ENCODE data around the gene COL5A1.

The COL5A1 gene

GRCh38 chr9:134776080-134776796 lies 134.6 kb downstream of the COL5A1 start:
- in situ Hi-C loops (cut with HindIII; ENCODE audit: low sequenced_read_pairs) = loop anchor here (10.0 kb wide), 1 partner anchor 321 kb away; no protein-coding TSS in a partner anchor
- TF ChIP-seq CTCF (IDR thresholded peaks at IDR 0.05; ENCODE audit: low read depth, low read length, missing control alignments) = no peak
- DNase-seq (ENCODE audit: low read depth) = no peak
- no peak overlapping the region for H3K4me3 ChIP-seq (ENCODE audit: low read depth, low read length)

GRCh38 chr9:134777153-134777552 lies 135.6 kb downstream of the COL5A1 start:
- TF ChIP-seq CTCF (IDR thresholded peaks at IDR 0.05; ENCODE audit: low read depth, low read length, missing control alignments) = no peak
- no peak for DNase-seq (ENCODE audit: low read depth)
- no peak overlapping the region for H3K4me3 ChIP-seq (ENCODE audit: low read depth, low read length)
- in situ Hi-C loops (cut with HindIII; ENCODE audit: low sequenced_read_pairs) = loop anchor here (10.0 kb wide), 1 partner anchor 322 kb away; no protein-coding TSS in a partner anchor

- in situ Hi-C loops (cut with HindIII; ENCODE audit: low sequenced_read_pairs) = loop anchor here (10.0 kb wide), 1 partner anchor 323 kb away; no protein-coding TSS in a partner anchor
- TF ChIP-seq CTCF (IDR thresholded peaks at IDR 0.05; ENCODE audit: low read depth, low read length, missing control alignments) = no peak
- H3K4me3 ChIP-seq (ENCODE audit: low read depth, low read length) = no peak overlapping the region
- no peak for DNase-seq (ENCODE audit: low read depth)
Observed at GRCh38 chr9:134778156-134778555, 136.6 kb downstream of the COL5A1 start.

GRCh38 chr9:134778841-134779411 lies 137.3 kb downstream of the COL5A1 start:
- H3K4me3 ChIP-seq (ENCODE audit: low read depth, low read length) = no peak overlapping the region
- in situ Hi-C loops (cut with HindIII; ENCODE audit: low sequenced_read_pairs) = loop anchor here (10.0 kb wide), 1 partner anchor 324 kb away; no protein-coding TSS in a partner anchor
- peak; percentile 29 for DNase-seq (ENCODE audit: low read depth)

GRCh38 chr9:134779640-134780039 lies 138.0 kb downstream of the COL5A1 start:
- in situ Hi-C loops (cut with HindIII; ENCODE audit: low sequenced_read_pairs) = loop anchor here (10.0 kb wide), 1 partner anchor 325 kb away; no protein-coding TSS in a partner anchor
- no peak overlapping the region for H3K4me3 ChIP-seq (ENCODE audit: low read depth, low read length)
- no peak for TF ChIP-seq CTCF (IDR thresholded peaks at IDR 0.05; ENCODE audit: low read depth, low read length, missing control alignments)
- no peak for DNase-seq (ENCODE audit: low read depth)

More at GRCh38 chr9:134778841-134779411, 137.3 kb downstream of the COL5A1 start:
- TF ChIP-seq CTCF (IDR thresholded peaks at IDR 0.05; ENCODE audit: low read depth, low read length, missing control alignments) = peak; percentile 77

- in situ Hi-C loops (cut with HindIII; ENCODE audit: low sequenced_read_pairs) = no loop called here
- TF ChIP-seq CTCF (IDR thresholded peaks at IDR 0.05; ENCODE audit: low read depth, low read length, missing control alignments) = peak; percentile 33
- DNase-seq (ENCODE audit: low read depth) = no peak
- H3K4me3 ChIP-seq (ENCODE audit: low read depth, low read length) = no peak overlapping the region
Observed at GRCh38 chr9:134781591-134782302, 140.1 kb downstream of the COL5A1 start.

Data from astrocyte of the cerebellum (primary cell).